Mammary microvascular endothelial cell (primary cell): ENCODE data around the gene FXR1. TPM values are rescaled to one million over a fixed set of nuclear protein-coding genes. Genes with fewer than 3 reads are reported as not detected.

Experiments
- total RNA-seq: library from RNA; depleted of rRNA; stranded (reverse); fragments of >200 nt; gene quantifications from 2 replicates; pipeline ENCODE4 v1.2.3, GENCODE V29; 2015

FXR1 gene
- total RNA-seq = 93.1 and 104 TPM in 2 replicates

DNA sequence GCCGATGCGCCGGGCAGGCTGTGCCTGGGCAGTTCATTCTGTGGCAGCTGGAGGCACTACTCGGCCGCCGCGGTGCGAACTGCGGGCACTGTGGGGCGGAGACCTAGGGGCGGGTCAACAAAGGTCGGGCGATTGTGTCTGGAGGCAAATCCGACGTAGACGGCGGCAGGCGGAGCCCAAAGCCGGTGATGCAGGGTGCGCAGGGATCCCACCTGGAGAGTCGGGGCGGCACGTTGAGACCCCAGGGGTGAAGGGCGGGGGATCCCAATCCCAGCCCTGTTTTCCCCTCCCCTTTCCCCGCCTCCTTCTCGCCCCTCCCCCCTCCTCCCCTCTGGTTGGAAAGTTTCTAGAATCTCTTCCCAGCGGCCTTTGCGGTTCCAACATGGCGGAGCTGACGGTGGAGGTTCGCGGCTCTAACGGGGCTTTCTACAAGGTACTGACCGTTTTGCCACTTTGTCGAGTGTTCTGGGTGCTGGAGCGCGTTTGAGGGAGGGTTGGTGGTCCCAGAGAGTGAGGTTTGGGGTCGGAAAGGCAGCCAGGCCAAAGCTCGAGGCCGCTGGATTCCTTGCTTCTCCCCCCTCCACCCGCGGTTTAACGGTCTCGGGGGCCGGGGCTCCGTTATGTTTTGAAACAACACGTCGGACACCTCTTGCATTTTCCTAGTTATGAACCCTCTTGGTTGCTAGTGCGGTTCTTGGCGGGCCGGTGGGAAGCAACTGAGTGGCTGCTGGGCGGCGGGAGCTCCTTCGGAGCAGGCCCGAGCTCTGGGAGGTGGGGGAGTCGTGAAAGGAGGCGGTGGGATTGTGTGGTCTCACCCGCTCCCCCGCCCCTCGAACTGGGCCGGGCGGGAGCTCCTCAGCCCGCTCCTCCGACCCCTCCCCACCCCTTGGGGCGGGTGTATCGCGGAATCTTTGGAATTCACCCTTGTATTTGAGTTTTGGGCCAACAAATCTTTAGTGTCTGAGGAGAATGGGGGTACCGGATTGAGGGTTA, at the start of gene FXR1:
Gene FXR1, plus strand, starts transcription at position 367 of the 993 bp plus-strand sequence. Its CDS starts 16 bp downstream, at position 383.

DNA sequence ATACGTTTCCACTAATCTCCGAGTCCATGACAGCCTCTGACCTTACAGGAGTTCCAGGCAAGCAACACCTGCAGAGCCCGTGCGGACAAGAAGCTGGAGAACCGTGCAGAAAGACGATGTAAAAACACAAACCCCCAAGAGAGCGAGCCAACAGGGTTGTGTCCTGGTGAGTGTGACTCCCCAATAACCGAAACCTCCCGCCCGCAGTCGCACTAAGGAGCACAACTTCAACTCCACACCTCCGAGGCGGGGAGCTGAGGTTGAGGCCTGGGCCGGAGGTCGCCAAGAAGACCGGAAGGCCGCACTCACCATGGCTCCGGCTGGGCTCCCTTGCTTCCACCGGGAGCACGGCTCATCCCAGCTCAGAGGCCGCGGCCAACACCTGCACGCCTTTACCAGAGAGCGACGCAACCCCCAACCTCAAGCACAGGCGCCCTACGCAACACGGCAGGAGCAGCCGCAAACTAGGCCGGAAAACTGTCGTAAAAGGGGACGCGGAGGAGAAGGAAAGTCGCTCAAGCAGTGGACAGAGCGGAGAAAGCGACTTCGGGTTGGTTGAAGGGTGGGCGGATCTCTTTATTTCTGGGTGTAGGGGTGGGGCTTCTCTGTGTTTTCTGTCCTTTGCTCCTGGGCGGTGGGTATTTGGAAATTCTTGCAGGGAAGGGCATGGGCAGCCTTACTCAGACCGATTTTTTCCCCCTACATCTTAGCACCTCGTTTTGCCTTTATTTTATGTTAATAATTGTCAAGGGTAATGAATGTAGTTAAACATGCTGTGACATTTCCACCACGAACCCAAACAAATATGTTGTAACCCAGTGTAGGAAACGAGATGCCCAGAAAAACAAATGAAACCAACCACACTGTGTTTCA, 77.1 kb downstream of the FXR1 start, which contains the start of gene DNAJC19:
Gene DNAJC19, minus strand, starts transcription at position 446 of the 873 bp plus-strand sequence. Its CDS starts 134 bp downstream, at position 312.

Other genes with a start within 250 kb of the FXR1 start
- gene CCDC39, start 233.2 kb upstream of the FXR1 start, total RNA-seq = not detected in 2 replicates
- gene DNAJC19, start 77.1 kb downstream of the FXR1 start, total RNA-seq = 28.5 TPM in 2 replicates